BJ (cell line): ENCODE data around the gene EP400. TPM values are rescaled to one million over a fixed set of nuclear protein-coding genes. Genes with fewer than 3 reads are reported as not detected.

Source experiments
- CTCF ChIA-PET: fragments of 350-600 bp; formaldehyde crosslinking; extraction: SDS; loops from one replicate; lab custom pipeline; 2021; ENCODE audit warnings: antibody characterized with exemption, inconsistent platforms; lab: Yijun Ruan, JAX
- POLR2A ChIA-PET: fragments of 300-600 bp; sonication (Branson Sonifier 250); formaldehyde crosslinking; extraction: SDS; loops from one replicate; lab custom pipeline; 2021; ENCODE audit warnings: antibody characterized with exemption; lab: Charles Lee
- DNase-seq: peaks from one replicate; pipeline ENCODE4 v3.0.0-alpha.2; 2011; ENCODE audit warnings: low read depth
- H3K27me3 ChIP-seq: 2 replicates; pipeline ENCODE4 v1.6.0; 2011; ENCODE audit warnings: low read length; ENCODE audit not compliant: control insufficient read depth, insufficient read depth
- H3K36me3 ChIP-seq: 2 replicates; pipeline ENCODE4 v1.5.1; 2011; ENCODE audit warnings: low read length; ENCODE audit not compliant: control insufficient read depth, insufficient read depth
- H3K4me3 ChIP-seq: 2 replicates; pipeline ENCODE4 v1.5.1; 2011; ENCODE audit warnings: low read depth, mild to moderate bottlenecking, control low read depth, low read length
- CTCF ChIP-seq: IDR thresholded peaks from 2 replicates; pipeline ENCODE4 v1.5.1; 2011; ENCODE audit warnings: low read depth, mild to moderate bottlenecking, control low read depth, inconsistent platforms, low read length, moderate library complexity; ENCODE audit not compliant: insufficient read depth
- polyA plus RNA-seq: library from polyadenylated mRNA; depleted of rRNA; stranded (reverse); fragments of >200 nt; gene quantifications from 2 replicates; pipeline ENCODE4 v1.2.3, GENCODE V29; 2011

The EP400 gene
- polyA plus RNA-seq, 1 experiment: 2.5 TPM

DNA sequence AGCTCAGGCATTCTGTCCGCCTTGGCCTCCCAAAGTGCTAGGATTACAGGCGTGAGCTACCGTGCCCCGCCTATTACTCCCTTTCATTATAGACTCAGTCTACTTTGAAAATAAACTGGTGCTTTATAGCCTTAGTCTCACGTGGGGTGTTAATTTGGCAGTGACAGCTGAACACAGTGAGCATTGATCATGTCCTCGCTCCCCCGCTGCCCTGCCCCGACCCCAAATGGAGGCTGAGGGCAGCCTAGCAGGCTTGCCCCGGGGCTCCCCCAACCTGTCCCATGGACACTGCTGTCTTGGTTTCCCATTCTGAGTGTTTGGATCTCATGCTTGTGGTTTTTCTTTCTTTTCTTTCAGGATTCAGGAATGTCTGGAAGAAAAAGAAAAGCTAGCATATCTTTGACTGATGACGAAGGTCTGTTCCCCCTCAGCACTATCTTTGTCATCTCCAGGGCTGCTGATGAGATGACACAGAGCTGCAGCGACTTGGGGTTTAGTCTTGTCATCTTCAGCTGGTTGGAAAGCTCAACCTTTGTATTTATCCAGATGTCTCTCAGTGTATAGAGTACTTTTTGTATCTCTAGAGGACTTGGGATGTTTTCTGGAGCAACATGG lies 42.2 kb downstream of the EP400 start:
- Histone ChIP-seq H3K4me3 (no peak overlapping the region), H3K27me3 (no peaks in the 10 kb centered on the region), H3K36me3 (peaks cover 29% of the 10 kb centered on the region)
- DNase-seq: no peak
- POLR2A ChIA-PET: no interaction called here
- TF ChIP-seq CTCF: no peak
- CTCF ChIA-PET: interaction anchor here (0.7 to 1.4 kb wide), 4 partner anchors 9 to 152 kb away, joined by 3 to 5 read pairs (median 4); no protein-coding TSS in a partner anchor

- TF ChIP-seq CTCF: no peak
- H3K4me3 ChIP-seq: no peak overlapping the region
- H3K27me3 ChIP-seq: no peaks in the 10 kb centered on the region
- no peak for DNase-seq
- peaks cover 21% of the 10 kb centered on the region for H3K36me3 ChIP-seq
- ChIA-PET CTCF (interaction anchor here (0.9 kb wide), 1 partner anchor 164 kb away, joined by 3 read pairs; no protein-coding TSS in a partner anchor), POLR2A (no interaction called here)
Measured at GRCh38 chr12:131994589-131994988, 44.8 kb downstream of the EP400 start.

GRCh38 chr12:132000286-132000872 lies 50.6 kb downstream of the EP400 start:
- no peak overlapping the region for H3K4me3 ChIP-seq
- TF ChIP-seq CTCF: no peak
- DNase-seq: no peak
- ChIA-PET POLR2A (no interaction called here), CTCF (interaction anchor here (1.0 to 1.7 kb wide), 6 partner anchors 8 to 165 kb away, joined by 3 to 11 read pairs (median 4); no protein-coding TSS in a partner anchor)
- H3K36me3 ChIP-seq: no peaks in the 10 kb centered on the region; the same call in 1 of the 2 replicates
- no peaks in the 10 kb centered on the region for H3K27me3 ChIP-seq

- Histone ChIP-seq H3K36me3 (peaks cover 14% of the 10 kb centered on the region), H3K27me3 (no peaks in the 10 kb centered on the region), H3K4me3 (no peak overlapping the region)
- TF ChIP-seq CTCF: no peak
- DNase-seq: peak; percentile 42
- ChIA-PET POLR2A (no interaction called here), CTCF (interaction anchor here (1.0 to 1.4 kb wide), 3 partner anchors 54 to 167 kb away, joined by 3 to 8 read pairs (median 3); partner anchors contain the start of gene EP400)
Measured at GRCh38 chr12:132003846-132004245, 54.1 kb downstream of the EP400 start.

- peaks cover 14% of the 10 kb centered on the region for H3K36me3 ChIP-seq
- ChIA-PET CTCF (no interaction called here), POLR2A (no interaction called here)
- H3K4me3 ChIP-seq: no peak overlapping the region
- no peak for TF ChIP-seq CTCF
- H3K27me3 ChIP-seq: no peaks in the 10 kb centered on the region
- DNase-seq: no peak
Measured at GRCh38 chr12:132004946-132005345, 55.2 kb downstream of the EP400 start.
